Measurements from ENCODE around the gene WDR73.

Gene WDR73

DNA sequence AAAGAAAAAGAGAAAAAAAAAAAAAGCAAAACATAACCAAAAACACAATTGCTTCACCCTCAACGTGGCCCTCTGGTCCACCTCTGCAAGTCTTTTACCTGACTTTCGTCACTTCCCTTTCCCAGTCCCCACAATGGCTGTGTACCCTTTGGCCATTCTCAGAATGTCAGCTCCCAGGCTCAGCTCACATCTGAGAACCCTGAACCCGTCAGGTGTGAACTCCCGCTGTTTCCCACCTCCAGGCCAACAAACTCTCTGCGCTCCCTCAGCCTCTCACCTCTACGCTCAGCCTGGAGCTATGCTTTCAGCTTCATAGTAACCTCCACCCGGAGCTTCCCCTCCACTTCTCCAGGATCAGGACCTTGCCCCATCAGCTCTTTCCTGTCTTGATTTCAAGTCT is 29.7 kb downstream of the WDR73 start:
- TF ChIP-seq, protein P1, sequence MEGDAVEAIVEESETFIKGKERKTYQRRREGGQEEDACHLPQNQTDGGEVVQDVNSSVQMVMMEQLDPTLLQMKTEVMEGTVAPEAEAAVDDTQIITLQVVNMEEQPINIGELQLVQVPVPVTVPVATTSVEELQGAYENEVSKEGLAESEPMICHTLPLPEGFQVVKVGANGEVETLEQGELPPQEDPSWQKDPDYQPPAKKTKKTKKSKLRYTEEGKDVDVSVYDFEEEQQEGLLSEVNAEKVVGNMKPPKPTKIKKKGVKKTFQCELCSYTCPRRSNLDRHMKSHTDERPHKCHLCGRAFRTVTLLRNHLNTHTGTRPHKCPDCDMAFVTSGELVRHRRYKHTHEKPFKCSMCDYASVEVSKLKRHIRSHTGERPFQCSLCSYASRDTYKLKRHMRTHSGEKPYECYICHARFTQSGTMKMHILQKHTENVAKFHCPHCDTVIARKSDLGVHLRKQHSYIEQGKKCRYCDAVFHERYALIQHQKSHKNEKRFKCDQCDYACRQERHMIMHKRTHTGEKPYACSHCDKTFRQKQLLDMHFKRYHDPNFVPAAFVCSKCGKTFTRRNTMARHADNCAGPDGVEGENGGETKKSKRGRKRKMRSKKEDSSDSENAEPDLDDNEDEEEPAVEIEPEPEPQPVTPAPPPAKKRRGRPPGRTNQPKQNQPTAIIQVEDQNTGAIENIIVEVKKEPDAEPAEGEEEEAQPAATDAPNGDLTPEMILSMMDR (conservative IDR thresholded peaks at IDR 0.05; ENCODE audit: low read depth), result no peak

GRCh38 chr15:84621358-84621979 is 32.6 kb downstream of the WDR73 start:
- ChIA-PET CTCF (interaction anchor here (0.6 to 0.7 kb wide), 2 partner anchors 10 to 709 kb away, joined by 3 read pairs; no protein-coding TSS in a partner anchor), POLR2A (ENCODE audit: low non-redundant PET) (no interaction called here)
- TF ChIP-seq, protein P1 (conservative IDR thresholded peaks at IDR 0.05; ENCODE audit: low read depth), result no peak
- H3K27ac ChIP-seq, result no peak overlapping the region
- DNase-seq (ENCODE audit: low spot score), result no peak

More for the DNA sequence above, 29.7 kb downstream of the WDR73 start:
- peak overlapping the region; percentile 16; the same call in 1 of the 2 replicates for H3K27ac ChIP-seq
- no peak for DNase-seq (ENCODE audit: low spot score)
- ChIA-PET CTCF (no interaction called here), POLR2A (ENCODE audit: low non-redundant PET) (no interaction called here)

- TF ChIP-seq, protein P1 (conservative IDR thresholded peaks at IDR 0.05; ENCODE audit: low read depth), result no peak
- H3K27ac ChIP-seq, result no peak overlapping the region
- no peak for DNase-seq (ENCODE audit: low spot score)
- POLR2A ChIA-PET (ENCODE audit: low non-redundant PET), result no interaction called here
- CTCF ChIA-PET, result no interaction called here
Observed at GRCh38 chr15:84620626-84621025, 33.5 kb downstream of the WDR73 start.

DNA sequence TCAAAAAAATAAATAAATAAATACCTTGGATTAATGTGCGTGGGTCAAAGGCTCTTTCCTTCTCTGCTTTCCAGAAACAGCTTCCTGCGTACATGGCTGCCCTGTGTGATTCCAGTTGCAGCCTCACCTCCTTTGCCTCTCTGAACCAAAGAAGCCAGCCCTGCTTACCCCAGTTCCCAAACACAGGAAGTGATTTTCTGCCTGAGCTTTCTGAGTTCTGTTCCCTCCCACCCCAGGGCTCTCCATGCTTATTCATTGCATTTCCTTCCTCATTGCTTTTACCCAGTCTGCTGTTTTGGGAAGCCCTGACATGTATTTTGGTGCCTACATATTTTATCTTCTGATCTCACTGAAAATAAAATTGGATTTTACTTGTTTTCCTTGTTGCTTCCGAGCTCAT is 37.8 kb downstream of the WDR73 start:
- no peak overlapping the region for H3K27ac ChIP-seq
- POLR2A ChIA-PET (ENCODE audit: low non-redundant PET), result no interaction called here
- no peak for DNase-seq (ENCODE audit: low spot score)
- TF ChIP-seq, protein P1 (conservative IDR thresholded peaks at IDR 0.05; ENCODE audit: low read depth), result no peak
- CTCF ChIA-PET, result interaction anchor here (0.6 kb wide), 1 partner anchor 46 kb away, joined by 3 read pairs; no protein-coding TSS in a partner anchor

DNA sequence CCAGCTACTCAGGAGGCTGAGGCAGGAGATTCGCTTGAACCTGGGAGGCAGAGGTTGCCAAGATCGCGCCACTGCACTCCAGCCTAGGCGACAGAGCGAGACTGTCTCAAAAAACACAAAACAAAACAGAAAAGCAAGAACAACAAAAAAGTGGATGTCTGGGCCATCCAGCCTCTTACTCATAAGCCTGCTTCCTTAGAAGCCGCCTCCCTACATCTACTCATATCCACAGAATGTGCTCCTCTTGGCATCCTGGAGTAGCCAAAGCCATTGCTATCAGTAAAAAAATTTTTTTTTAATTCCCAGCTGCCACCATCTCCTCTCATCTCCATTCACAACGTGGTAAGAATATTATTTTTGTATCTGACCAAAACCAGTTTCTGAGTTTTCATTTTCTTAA is 42.5 kb downstream of the WDR73 start:
- TF ChIP-seq, protein P1 (conservative IDR thresholded peaks at IDR 0.05; ENCODE audit: low read depth), result no peak
- DNase-seq (ENCODE audit: low spot score), result no peak
- ChIA-PET POLR2A (ENCODE audit: low non-redundant PET) (no interaction called here), CTCF (no interaction called here)
- no peak overlapping the region for H3K27ac ChIP-seq

GRCh38 chr15:84609818-84610525 is 44.1 kb downstream of the WDR73 start:
- TF ChIP-seq, protein P1 (conservative IDR thresholded peaks at IDR 0.05; ENCODE audit: low read depth), result no peak
- no peak overlapping the region for H3K27ac ChIP-seq
- DNase-seq (ENCODE audit: low spot score), result no peak
- POLR2A ChIA-PET (ENCODE audit: low non-redundant PET), result interaction anchor here (0.6 kb wide), 1 partner anchor 19 kb away, joined by 3 read pairs; no protein-coding TSS in a partner anchor
- CTCF ChIA-PET, result interaction anchor here (0.6 to 1.0 kb wide), 2 partner anchors 21 to 32 kb away, joined by 3 to 6 read pairs; no protein-coding TSS in a partner anchor
